Measurements from ENCODE around the gene APELA.

The APELA gene, protein sequence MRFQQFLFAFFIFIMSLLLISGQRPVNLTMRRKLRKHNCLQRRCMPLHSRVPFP

DNA sequence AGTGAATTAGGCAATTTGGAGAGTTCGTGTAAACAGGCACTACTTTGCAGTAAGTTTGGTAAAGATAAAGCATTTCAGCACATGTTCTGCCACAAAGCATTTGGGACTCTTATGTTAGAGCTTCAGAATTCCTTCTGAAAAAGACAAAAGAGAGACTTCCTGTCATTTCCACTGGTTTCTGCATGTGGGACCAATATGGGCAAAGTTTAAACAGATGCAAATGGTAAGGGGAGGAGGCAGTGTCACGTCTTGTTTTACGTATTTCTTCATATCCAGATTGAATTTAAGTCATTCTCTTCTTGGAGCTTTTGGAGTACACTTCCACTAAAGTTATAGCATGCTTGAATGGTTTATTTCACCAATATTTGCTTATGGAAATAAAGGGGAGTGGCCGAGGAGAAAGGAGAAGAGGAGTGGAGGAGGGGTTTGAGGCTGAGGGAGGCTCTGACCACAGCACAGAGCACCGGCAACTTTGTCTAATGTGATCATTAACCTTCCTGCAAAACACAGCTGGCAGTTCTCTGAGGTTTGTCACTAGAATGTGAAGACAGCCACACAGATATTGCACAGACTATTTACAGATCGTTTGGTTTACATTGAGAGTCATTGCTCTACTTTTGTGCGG lies at the start of gene APELA:
Gene APELA, plus strand, starts transcription at position 479 of the 625 bp plus-strand sequence. CDS start 154 bp downstream, outside the sequence.
- ATAC-seq (replicated peaks): no peak
- Mint-ChIP-seq H3K27me3 (peaks cover 0 to 6% of the 10 kb centered on the region in 2 donors), H3K9me3 (peaks cover 0 to 5% of the 10 kb centered on the region in 2 donors), H3K4me1 (peaks cover 0 to 4% of the 10 kb centered on the region in 2 donors), H3K4me3 (no peak within 1 kb of the TSS), H3K27ac (peak within 1 kb of the TSS; percentile 67), H3K36me3 (no peaks in the 10 kb centered on the region)
- no peak for DNase-seq

DNA sequence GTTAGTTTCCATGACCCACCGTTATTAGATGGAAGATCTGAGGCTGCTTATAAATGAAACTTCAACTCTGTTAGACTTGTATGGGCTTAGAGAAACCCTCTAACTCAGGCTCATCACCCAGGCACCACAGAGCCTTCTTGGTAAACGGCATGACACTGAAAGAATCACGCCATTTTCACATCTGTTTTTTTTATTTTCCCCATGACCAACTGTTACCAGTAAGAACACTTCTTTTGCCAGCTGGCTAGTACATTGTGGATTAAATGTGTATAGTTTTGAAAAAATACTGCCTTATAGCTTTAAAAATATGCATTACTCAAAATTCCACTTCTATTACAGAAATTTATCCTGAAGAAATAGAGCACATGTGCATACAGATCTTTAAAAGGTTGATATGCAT lies 48.0 kb upstream of the APELA start:
- no peaks in the 10 kb centered on the region for H3K36me3 Mint-ChIP-seq
- no peak overlapping the region for H3K27ac Mint-ChIP-seq
- no peak overlapping the region for H3K4me3 Mint-ChIP-seq
- ATAC-seq (replicated peaks) (no peak), DNase-seq (no peak)
- H3K9me3 Mint-ChIP-seq: no peaks in the 10 kb centered on the region
- no peaks in the 10 kb centered on the region for H3K27me3 Mint-ChIP-seq
- H3K4me1 Mint-ChIP-seq: no peaks in the 10 kb centered on the region

DNA sequence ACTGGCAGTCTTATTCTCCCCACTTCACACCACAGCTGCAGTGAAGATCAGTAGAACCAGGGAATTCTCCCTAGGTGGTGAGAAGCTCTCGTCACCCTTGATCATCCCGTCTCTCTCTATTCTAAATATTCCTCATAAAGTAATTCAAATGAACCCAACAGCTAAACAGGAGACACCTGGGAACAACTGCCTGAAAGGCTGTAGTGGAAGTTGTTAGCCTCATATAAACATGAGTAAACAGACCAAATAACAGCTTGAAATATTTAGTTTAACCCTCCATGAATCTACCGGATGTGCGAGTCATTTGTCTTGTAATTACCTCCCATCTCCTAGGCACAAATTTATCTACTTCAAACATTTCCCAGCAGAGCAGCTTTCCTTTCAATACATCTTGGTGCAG lies 30.4 kb upstream of the APELA start:
- no peaks in the 10 kb centered on the region for H3K36me3 Mint-ChIP-seq

DNA sequence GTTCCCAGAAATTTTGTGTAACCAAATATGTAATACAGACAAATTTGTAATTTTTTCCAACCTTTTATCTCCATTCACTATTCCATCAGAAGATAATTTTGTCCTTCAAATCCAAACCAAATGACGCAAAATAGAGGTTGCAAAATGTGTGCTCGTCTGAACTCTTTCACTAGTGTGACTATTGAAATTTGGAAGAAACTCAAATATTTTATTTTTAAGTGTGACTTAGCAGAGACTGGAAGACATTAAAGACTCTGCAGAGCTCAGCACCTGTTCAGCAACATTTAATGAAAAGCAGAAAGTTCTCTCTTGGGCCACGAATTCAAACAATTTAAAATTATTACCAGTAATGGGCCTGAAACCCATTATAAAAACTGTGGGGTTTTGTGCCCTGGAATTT lies 30.0 kb upstream of the APELA start:
- no peak for ATAC-seq (replicated peaks)
- DNase-seq: no peak
- Mint-ChIP-seq H3K4me1 (no peaks in the 10 kb centered on the region), H3K36me3 (no peaks in the 10 kb centered on the region), H3K27ac (no peak overlapping the region), H3K4me3 (no peak overlapping the region), H3K9me3 (peaks cover 0 to 1% of the 10 kb centered on the region in 2 donors), H3K27me3 (peaks cover 0 to 4% of the 10 kb centered on the region in 2 donors)

More for the DNA sequence above, 30.4 kb upstream of the APELA start:
- Mint-ChIP-seq H3K27ac (no peak overlapping the region), H3K4me1 (no peaks in the 10 kb centered on the region), H3K27me3 (peaks cover 0 to 4% of the 10 kb centered on the region in 2 donors), H3K9me3 (no peaks in the 10 kb centered on the region), H3K4me3 (no peak overlapping the region)
- DNase-seq (no peak), ATAC-seq (replicated peaks) (no peak)

DNA sequence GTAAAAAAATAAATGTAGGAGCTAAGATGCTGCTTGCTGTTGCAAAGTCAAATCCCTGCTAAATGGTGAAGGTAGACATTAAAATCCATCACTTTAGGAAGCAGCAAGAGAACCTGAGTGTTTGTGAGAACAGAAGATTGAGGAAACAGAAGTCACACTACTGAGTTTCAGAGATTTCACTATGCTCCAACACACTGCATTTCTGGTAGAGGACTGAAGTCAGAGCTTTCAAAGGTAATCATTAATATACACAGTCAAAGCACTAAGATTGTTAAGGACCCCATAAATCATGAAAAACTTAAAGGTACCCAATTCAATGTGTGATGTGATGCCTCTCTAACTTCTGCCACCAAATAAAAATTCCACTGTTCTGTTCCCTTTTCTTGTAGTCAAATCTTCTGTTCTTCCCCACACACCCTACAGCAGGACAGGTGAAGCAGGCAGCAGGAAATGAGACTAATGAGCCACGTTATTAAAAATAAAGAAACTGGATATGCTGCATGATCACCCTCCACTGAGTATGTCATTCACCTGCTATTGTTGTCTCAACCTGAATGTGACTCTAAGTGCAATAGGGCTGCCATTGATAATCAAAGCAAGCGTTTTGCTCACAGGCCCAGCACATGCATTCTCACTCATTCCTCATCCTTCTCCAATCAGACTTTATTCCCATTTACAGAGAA lies 28.9 kb upstream of the APELA start:
- Mint-ChIP-seq H3K27ac (no peak overlapping the region), H3K27me3 (peaks cover 0 to 4% of the 10 kb centered on the region in 2 donors), H3K36me3 (peaks cover 0 to 1% of the 10 kb centered on the region in 2 donors), H3K9me3 (peaks cover 4 to 5% of the 10 kb centered on the region in 2 donors), H3K4me3 (no peak overlapping the region), H3K4me1 (no peaks in the 10 kb centered on the region)
- ATAC-seq (replicated peaks) (no peak), DNase-seq (no peak)

DNA sequence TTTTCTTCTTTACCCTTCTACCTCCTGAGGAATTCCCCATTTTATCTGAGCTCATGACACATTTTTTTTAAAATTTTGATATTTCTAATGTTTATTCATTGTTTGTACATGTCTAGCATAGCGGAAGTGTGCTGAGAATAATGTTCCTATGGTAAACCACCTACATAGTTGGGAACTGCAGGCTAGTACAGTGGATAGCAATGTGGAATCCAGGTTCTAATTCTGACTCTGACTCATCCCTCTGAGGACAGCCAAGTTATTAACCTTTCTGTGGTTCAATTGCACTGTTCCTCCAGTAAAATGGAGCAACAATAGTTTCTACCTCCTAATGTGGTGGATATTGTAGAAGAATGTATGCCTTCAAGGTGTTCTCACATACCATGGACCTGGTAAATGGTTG lies 20.6 kb upstream of the APELA start:
- H3K9me3 Mint-ChIP-seq: peaks cover 4 to 5% of the 10 kb centered on the region in 2 donors
- H3K4me3 Mint-ChIP-seq: no peak overlapping the region
- ATAC-seq (replicated peaks): no peak
- no peaks in the 10 kb centered on the region for H3K4me1 Mint-ChIP-seq
- no peaks in the 10 kb centered on the region for H3K27me3 Mint-ChIP-seq
- no peak for DNase-seq
- no peak overlapping the region for H3K27ac Mint-ChIP-seq
- H3K36me3 Mint-ChIP-seq: peaks cover 0 to 1% of the 10 kb centered on the region in 2 donors

DNA sequence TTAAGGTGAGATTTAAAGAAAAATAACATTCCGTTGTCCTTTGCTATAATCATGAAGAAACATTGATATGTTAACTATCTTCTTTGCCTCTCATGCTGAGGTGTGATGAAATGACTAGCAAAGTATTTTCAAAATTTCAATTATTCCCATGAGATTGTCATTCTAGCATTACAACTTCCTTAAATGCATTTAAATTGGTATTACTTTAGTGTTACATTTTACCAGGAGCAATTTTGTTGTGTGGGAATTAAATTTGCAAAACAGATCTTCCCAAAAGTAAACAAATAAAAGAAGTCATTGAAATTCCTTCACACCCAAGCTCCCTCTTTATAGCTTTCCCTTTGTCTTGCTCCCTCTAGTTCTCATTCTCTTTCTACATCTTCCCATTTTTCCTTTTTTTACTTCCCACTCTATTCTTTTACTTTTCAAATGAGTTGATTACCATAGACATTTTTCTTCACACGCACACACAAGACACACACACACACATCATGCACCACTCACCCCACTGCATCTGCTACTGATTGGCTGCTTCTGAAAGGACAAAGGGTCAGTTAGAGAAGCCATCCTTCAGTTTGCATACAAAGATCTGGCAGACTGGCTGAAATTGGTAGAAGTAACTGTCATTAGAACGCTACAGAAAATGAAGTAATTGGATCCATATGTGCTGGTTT lies 10.0 kb upstream of the APELA start:
- DNase-seq (no peak), ATAC-seq (replicated peaks) (no peak)
- no peak overlapping the region for H3K4me3 Mint-ChIP-seq
- no peak overlapping the region for H3K27ac Mint-ChIP-seq
- peaks cover 5 to 6% of the 10 kb centered on the region in 2 donors for H3K9me3 Mint-ChIP-seq
- H3K4me1 Mint-ChIP-seq: no peaks in the 10 kb centered on the region
- H3K27me3 Mint-ChIP-seq: no peaks in the 10 kb centered on the region
- H3K36me3 Mint-ChIP-seq: no peaks in the 10 kb centered on the region

DNA sequence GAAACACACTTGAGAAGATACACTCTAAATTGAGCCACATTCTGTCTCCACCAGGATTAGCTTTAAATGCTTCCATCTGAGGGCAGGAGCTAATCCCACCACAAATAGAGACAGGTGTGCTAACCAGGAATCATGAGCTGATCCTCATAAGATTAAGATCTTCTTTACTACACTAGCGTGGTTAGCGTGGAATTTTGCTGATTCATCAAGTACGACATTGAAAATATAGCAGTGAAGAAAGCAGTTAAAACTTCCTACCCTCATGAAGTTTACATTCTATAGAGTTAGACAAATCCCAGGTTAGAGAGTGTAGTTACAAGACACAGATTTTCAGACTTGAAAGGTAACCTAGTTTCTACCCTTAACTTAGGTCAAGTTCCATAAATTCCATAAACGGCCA lies 5.3 kb upstream of the APELA start:
- H3K4me1 Mint-ChIP-seq: peaks cover 0 to under 1% of the 10 kb centered on the region in 2 donors
- ATAC-seq (replicated peaks): no peak

DNA sequence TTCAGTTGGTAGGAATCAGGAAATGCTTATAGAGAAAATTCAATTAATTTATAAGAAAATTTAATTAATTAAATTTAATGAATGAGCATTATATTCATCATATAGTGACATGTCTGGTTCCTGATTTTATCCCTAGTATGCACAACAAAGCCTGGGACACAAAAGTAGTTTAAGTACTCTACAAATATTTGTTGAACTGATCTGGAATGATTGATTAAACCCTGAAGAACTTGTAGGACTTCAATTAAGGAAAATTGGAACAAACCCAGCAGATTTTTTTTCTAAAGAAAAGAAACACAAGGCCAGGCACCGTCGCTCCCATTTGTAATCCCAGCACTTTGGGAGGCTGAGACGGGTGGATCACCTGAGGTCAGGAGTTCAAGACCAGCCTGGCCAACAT lies 4.5 kb upstream of the APELA start:
- DNase-seq (no peak), ATAC-seq (replicated peaks) (no peak)
- H3K9me3 Mint-ChIP-seq: peaks cover 0 to 5% of the 10 kb centered on the region in 2 donors

More for the DNA sequence above, 5.3 kb upstream of the APELA start:
- H3K27me3 Mint-ChIP-seq: peaks cover 0 to 6% of the 10 kb centered on the region in 2 donors
- DNase-seq: no peak
- peaks cover 0 to 5% of the 10 kb centered on the region in 2 donors for H3K9me3 Mint-ChIP-seq
- no peak overlapping the region for H3K27ac Mint-ChIP-seq
- no peak overlapping the region for H3K4me3 Mint-ChIP-seq
- no peaks in the 10 kb centered on the region for H3K36me3 Mint-ChIP-seq

DNA sequence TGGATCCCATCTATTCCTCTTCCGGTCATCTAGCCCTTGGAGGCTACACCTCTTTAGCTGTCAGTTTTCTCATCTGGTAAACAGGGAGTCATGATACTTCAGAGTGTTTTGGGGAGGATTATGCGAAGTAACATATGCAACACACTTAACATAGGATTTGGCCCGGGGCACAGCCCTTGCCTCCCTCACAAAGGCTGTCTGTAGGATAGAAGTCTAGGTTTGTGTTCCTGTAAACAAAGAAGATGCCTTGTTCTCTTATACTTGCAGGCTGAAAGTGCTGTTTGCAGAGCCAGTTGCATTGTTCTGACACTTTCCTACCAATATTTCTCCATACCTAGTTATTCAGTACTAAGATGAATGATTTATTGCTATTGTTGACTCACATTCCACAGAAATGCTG lies 2.2 kb upstream of the APELA start:
- Mint-ChIP-seq H3K9me3 (peaks cover 0 to 5% of the 10 kb centered on the region in 2 donors), H3K36me3 (no peaks in the 10 kb centered on the region), H3K4me3 (no peak overlapping the region), H3K27ac (no peak overlapping the region), H3K27me3 (peaks cover 0 to 6% of the 10 kb centered on the region in 2 donors), H3K4me1 (peaks cover 0 to 4% of the 10 kb centered on the region in 2 donors)
- ATAC-seq (replicated peaks) (no peak), DNase-seq (no peak)

More for the DNA sequence above, 4.5 kb upstream of the APELA start:
- peaks cover 0 to 6% of the 10 kb centered on the region in 2 donors for H3K27me3 Mint-ChIP-seq
- H3K36me3 Mint-ChIP-seq: no peaks in the 10 kb centered on the region
- peak overlapping the region; percentile 20 for H3K27ac Mint-ChIP-seq
- peaks cover 0 to 4% of the 10 kb centered on the region in 2 donors for H3K4me1 Mint-ChIP-seq
- no peak overlapping the region for H3K4me3 Mint-ChIP-seq

DNA sequence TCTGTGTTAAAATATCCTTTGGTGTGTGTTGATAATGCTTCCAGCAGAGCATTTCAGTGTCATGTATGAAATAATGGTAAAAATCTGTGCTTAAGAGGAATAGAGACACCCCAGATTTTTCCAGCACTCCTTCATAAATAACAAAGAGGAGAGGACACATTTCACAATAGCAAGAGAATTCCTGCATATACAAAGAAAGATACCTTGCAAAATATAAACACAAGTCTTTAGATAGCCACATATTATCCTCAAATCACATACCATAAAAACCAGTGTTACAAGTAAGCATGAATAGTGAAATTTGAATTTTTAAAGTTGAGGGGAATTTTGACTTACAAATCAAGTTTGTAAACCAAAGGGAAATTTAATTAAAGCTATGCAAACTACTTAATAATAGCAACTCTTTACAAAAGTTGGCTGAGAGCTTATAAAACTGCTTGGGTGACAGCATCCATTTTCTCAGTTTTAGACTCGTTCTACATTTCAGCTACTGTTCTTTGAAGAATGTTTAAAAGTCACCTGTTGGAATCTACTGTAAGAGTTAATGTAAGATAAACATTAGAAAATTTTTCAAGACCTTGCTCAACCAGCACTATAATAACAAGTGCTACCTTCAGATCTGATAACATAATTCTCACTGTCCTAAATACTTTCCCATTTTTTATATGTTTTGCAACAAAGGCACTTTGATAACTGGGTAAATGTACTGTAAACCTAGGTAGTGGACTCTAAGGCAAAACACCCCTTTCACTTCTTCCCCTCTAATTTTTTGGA lies 3.7 kb downstream of the APELA start:
- Mint-ChIP-seq H3K27me3 (peaks cover 0 to 6% of the 10 kb centered on the region in 2 donors), H3K4me1 (peaks cover 0 to 4% of the 10 kb centered on the region in 2 donors), H3K9me3 (peaks cover 2 to 5% of the 10 kb centered on the region in 2 donors), H3K4me3 (no peak overlapping the region), H3K36me3 (no peaks in the 10 kb centered on the region), H3K27ac (no peak overlapping the region)
- no peak for ATAC-seq (replicated peaks)
- no peak for DNase-seq

DNA sequence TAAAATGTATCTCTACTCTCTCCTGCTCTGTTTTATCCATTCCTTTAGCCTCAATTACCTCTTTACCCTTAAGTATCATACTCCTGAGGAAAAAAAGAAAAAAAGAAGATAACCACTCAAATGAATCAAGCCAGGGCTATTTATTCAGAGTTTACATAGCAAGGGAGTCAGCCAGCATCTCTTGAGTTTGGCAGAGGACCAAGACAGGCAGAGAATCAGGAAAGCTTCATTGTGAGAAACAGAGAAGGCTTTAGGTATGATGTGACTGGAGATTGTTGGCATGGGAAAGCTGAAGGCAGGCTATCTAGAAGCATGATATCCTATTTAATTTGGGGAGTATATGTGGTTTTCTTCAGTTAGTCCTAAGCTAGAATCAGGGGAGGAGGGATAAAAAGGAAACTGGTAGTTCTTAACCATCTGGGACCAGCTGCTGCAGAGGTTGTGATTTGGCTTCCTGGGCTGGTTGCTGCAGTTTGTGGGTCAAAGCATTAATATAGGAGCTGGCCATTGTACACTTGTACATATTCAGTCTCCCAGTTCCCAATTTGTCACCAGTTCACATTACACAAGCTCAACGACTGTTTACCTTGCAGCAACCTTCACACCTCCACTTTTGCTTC lies 11.2 kb downstream of the APELA start:
- H3K9me3 Mint-ChIP-seq: peaks cover 0 to 1% of the 10 kb centered on the region in 2 donors
- H3K27me3 Mint-ChIP-seq: peaks cover 3 to 12% of the 10 kb centered on the region in 2 donors
- H3K4me1 Mint-ChIP-seq: no peaks in the 10 kb centered on the region
- DNase-seq (no peak), ATAC-seq (replicated peaks) (no peak)
- no peaks in the 10 kb centered on the region for H3K36me3 Mint-ChIP-seq
- no peak overlapping the region for H3K27ac Mint-ChIP-seq
- no peak overlapping the region for H3K4me3 Mint-ChIP-seq

DNA sequence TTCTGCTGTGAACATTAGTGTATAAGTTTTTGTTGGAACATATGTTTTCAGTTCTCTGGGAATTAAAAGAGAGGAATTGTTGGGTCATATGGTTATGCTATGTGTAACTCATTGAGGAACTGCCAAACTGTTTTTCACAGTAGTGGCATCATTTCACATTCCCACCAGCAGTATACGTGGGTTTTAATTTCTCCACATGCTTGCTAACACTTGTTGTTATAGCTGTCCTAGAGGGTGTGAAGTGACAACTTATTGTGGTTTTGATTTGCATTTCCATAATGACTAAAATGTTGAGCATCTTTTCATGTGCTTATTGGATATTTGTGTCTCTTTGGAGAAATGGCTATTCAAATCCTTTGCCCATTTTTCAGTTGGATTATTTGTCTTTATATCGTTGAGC lies 13.7 kb downstream of the APELA start:
- Mint-ChIP-seq H3K4me3 (no peak overlapping the region), H3K27me3 (peaks cover 3 to 6% of the 10 kb centered on the region in 2 donors), H3K27ac (no peak overlapping the region), H3K9me3 (no peaks in the 10 kb centered on the region), H3K36me3 (no peaks in the 10 kb centered on the region), H3K4me1 (no peaks in the 10 kb centered on the region)
- DNase-seq: no peak
- ATAC-seq (replicated peaks): no peak

DNA sequence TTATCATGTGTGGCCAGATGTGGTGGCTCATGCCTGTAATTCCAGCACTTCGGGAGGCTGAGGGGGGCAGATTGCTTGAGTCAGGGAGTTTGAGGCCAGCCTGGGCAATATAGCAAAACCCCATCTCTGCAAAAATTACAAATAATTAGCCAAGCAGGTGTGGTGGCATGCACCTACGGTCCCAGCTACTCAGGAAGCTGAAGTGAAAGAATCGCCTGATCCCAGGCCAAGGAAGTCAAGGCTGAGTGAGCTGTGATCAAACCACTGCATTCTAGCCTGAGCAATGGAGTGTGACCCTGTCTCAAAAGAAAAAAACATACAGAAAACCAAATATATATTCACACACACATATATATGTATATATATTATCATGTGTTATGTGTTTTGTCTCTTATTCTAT lies 15.0 kb downstream of the APELA start:
- Mint-ChIP-seq H3K4me1 (no peaks in the 10 kb centered on the region), H3K27me3 (peaks cover 3 to 6% of the 10 kb centered on the region in 2 donors), H3K9me3 (no peaks in the 10 kb centered on the region), H3K4me3 (no peak overlapping the region), H3K27ac (no peak overlapping the region), H3K36me3 (no peaks in the 10 kb centered on the region)
- ATAC-seq (replicated peaks): no peak
- no peak for DNase-seq

Measured in stimulated activated naive B cell treated with anti-CD40 and anti-IgM and Interleukin-4, amounts not matched to agents 10 μg/mL and 1 μg/mL and 100 μg/mL, for 72 hours (primary cell).